GM12891 (cell line): ENCODE results near the gene ENTREP3.
"Not testable (repeated sequence)": the region's sequence is repeated elsewhere in the genome, so short reads cannot be mapped to it uniquely, and the experiment has no call there.

Experiments
- DNase-seq: peaks from one replicate; pipeline ENCODE4 v3.0.0; 2011; ENCODE audit warnings: low spot score; ENCODE audit not compliant: insufficient read length
- FAIRE-seq: peaks from 2 replicates; lab custom pipeline; 2011; peaks lifted over from hg19 to GRCh38; lab: Jason Lieb, UNC
- PAX5 ChIP-seq: IDR thresholded peaks from 2 replicates; pipeline ENCODE4 v1.6.1; 2011; ENCODE audit warnings: low read length, moderate library complexity, mild to moderate bottlenecking; ENCODE audit not compliant: insufficient read depth, severe bottlenecking
- POLR2A ChIP-seq: IDR thresholded peaks from 2 replicates; pipeline ENCODE4 v1.6.1; 2011; ENCODE audit warnings: low read depth, low read length, control low read depth
- POLR2AphosphoS5 ChIP-seq: IDR thresholded peaks from 2 replicates; pipeline ENCODE4 v1.6.1; 2011; ENCODE audit warnings: low read depth, low read length, control low read depth
- POU2F2 ChIP-seq: IDR thresholded peaks from 2 replicates; pipeline ENCODE4 v1.6.1; 2011; ENCODE audit warnings: low read depth, mild to moderate bottlenecking, control low read depth, low read length, moderate library complexity
- SPI1 ChIP-seq: IDR thresholded peaks from 2 replicates; pipeline ENCODE4 v1.6.1; 2011; ENCODE audit warnings: low read depth, low read length, control low read depth
- TAF1 ChIP-seq: IDR thresholded peaks from 2 replicates; pipeline ENCODE4 v1.6.1; 2011; ENCODE audit warnings: low read depth, low read length, control low read depth

Gene ENTREP3

DNA sequence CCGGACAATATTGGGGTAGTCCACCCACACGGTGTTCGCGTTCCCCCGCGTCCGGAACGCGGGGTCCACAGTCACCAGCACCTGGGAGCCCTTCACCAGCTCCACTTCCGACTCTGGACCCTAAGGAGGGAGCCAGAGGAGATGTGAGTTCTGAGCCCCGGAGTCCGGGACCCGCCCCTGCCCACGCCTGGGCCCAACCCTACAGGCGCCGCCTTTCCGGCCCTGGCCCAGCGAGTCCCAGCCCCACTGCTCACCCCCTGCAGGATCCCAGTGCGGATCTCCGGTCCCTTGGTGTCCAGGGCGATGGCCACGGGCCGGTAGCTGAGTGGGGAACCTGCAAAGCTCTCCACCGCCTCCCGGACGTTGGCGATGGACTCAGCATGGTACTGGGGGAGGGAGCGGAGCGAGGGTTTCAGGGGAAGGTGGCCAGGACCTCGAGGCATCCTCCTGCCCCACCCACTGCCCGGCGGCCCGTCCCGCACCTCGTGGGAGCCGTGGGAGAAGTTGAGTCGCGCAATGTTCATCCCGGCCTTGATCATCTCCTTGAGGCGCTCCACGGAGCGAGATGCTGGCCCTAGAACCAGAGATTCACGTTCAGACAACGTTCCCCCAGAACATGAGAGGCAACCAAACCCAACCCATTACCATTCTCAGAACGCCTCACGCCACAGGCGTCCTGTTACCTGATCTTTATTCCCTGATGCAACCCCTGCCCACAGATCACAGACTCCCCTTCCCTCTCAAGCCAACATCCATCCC is 40.1 kb upstream of the ENTREP3 start:
- TF ChIP-seq PAX5 (no peak), POU2F2 (no peak), SPI1 (no peak), POLR2A (no peak), TAF1 (no peak), POLR2AphosphoS5 (no peak)
- FAIRE-seq (peak; percentile 5), DNase-seq (no peak)

GRCh38 chr1:155294520-155295182 is 39.4 kb upstream of the ENTREP3 start:
- DNase-seq (no peak), FAIRE-seq (no peak)
- TF ChIP-seq POLR2AphosphoS5, result no peak
- no peak for TF ChIP-seq PAX5
- no peak for TF ChIP-seq POU2F2
- TF ChIP-seq SPI1, result no peak
- TF ChIP-seq POLR2A, result no peak
- no peak for TF ChIP-seq TAF1

- no peak for FAIRE-seq
- DNase-seq, result no peak
- TF ChIP-seq TAF1 (no peak), POLR2AphosphoS5 (no peak), SPI1 (no peak), POU2F2 (no peak), POLR2A (no peak), PAX5 (no peak)
Observed at GRCh38 chr1:155293086-155293749, 37.9 kb upstream of the ENTREP3 start.

- not testable (repeated sequence) for FAIRE-seq
Observed at GRCh38 chr1:155291006-155291405, 35.7 kb upstream of the ENTREP3 start.

GRCh38 chr1:155287987-155288543 is 32.8 kb upstream of the ENTREP3 start:
- no peak for TF ChIP-seq POLR2A
- no peak for TF ChIP-seq POU2F2
- TF ChIP-seq SPI1, result no peak
- no peak for TF ChIP-seq POLR2AphosphoS5
- TF ChIP-seq TAF1, result no peak
- no peak for TF ChIP-seq PAX5
- DNase-seq (no peak), FAIRE-seq (no peak)

More at GRCh38 chr1:155291006-155291405, 35.7 kb upstream of the ENTREP3 start:
- not testable (repeated sequence) for DNase-seq

GRCh38 chr1:155286544-155286943 is 31.3 kb upstream of the ENTREP3 start:
- TF ChIP-seq POU2F2, result no peak
- no peak for TF ChIP-seq PAX5
- TF ChIP-seq POLR2AphosphoS5, result no peak
- no peak for TF ChIP-seq SPI1
- no peak for TF ChIP-seq TAF1
- TF ChIP-seq POLR2A, result no peak
- DNase-seq, result no peak
- no peak for FAIRE-seq

GRCh38 chr1:155285631-155286044 is 30.4 kb upstream of the ENTREP3 start:
- no peak for FAIRE-seq

GRCh38 chr1:155285063-155285462 is 29.8 kb upstream of the ENTREP3 start:
- no peak for FAIRE-seq
- no peak for DNase-seq
- TF ChIP-seq PAX5, result no peak
- no peak for TF ChIP-seq POLR2A
- no peak for TF ChIP-seq POLR2AphosphoS5
- TF ChIP-seq TAF1, result no peak

More at GRCh38 chr1:155285631-155286044, 30.4 kb upstream of the ENTREP3 start:
- TF ChIP-seq POLR2A, result no peak
- TF ChIP-seq PAX5, result no peak
- TF ChIP-seq TAF1, result no peak
- no peak for TF ChIP-seq SPI1
- no peak for TF ChIP-seq POLR2AphosphoS5
- no peak for TF ChIP-seq POU2F2
- DNase-seq, result no peak

DNA sequence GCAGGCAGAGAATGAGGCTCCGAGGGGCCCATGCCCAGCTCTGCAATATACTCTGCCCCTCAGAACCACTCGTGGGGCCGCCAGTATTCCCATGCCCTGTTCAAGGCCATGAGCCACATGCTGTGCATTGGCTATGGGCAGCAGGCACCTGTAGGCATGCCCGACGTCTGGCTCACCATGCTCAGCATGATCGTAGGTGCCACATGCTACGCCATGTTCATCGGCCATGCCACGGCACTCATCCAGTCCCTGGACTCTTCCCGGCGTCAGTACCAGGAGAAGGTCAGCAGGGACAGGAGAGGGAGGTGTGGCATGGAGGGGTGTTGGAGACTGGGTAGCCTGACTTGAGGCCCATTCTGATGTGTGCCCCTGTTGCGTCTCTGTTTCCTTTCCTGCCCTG is 29.2 kb upstream of the ENTREP3 start:
- no peak for TF ChIP-seq PAX5
- TF ChIP-seq SPI1, result no peak
- TF ChIP-seq POU2F2, result no peak
- no peak for TF ChIP-seq POLR2A
- no peak for TF ChIP-seq POLR2AphosphoS5
- TF ChIP-seq TAF1, result no peak
- DNase-seq, result no peak
- no peak for FAIRE-seq
